K562 (cell line): Measurements from ENCODE around the gene SNCG. TPM values are rescaled to one million over a fixed set of nuclear protein-coding genes. Genes with fewer than 3 reads are reported as not detected.

Experiments used
- CBX5 ChIP-seq: IDR thresholded peaks from 2 replicates; pipeline ENCODE4 v1.6.1; 2014; ENCODE audit warnings: low read depth, borderline replicate concordance
- ETS2 ChIP-seq: IDR thresholded peaks from 2 replicates; pipeline ENCODE4 v1.6.1; 2016; ENCODE audit warnings: borderline replicate concordance, missing genetic modification characterization, mild to moderate bottlenecking, moderate library complexity, missing compliant biosample characterization; ENCODE audit not compliant: poor library complexity, severe bottlenecking
- ETV1 ChIP-seq: fragments of 450-650 bp; conservative IDR thresholded peaks from 2 replicates; pipeline ENCODE4 v1.6.1; 2016; ENCODE audit warnings: missing genetic modification characterization, control low read depth, low read depth, missing compliant biosample characterization
- FOXK2 ChIP-seq, 2 experiments: fragments of 450-650 bp; IDR thresholded peaks in 1 of 2; conservative IDR thresholded peaks in 1 of 2; 2 replicates each; pipeline ENCODE4 v1.6.1; 2016; ENCODE audit warnings: low read depth in 2 of 2, mild to moderate bottlenecking in 1 of 2
- HOXB6 ChIP-seq: fragments of 250-450 bp; sonication (Bioruptor Pico); IDR thresholded peaks from 2 replicates; pipeline ENCODE4 v1.5.1; 2022; ENCODE audit warnings: mild to moderate bottlenecking, borderline replicate concordance
- LARP7 ChIP-seq: fragments of 450-650 bp; IDR thresholded peaks from 2 replicates; pipeline ENCODE4 v1.6.1; 2016
- RBM15 ChIP-seq: fragments of 200-400 bp; formaldehyde crosslinking; IDR thresholded peaks from 2 replicates; pipeline ENCODE4 v1.6.1; 2018; ENCODE audit warnings: mild to moderate bottlenecking, low read length, moderate library complexity; ENCODE audit not compliant: insufficient read depth
- RBM39 ChIP-seq: fragments of 200-400 bp; formaldehyde crosslinking; optimal IDR thresholded peaks from 2 replicates; pipeline ENCODE3; 2018; ENCODE audit warnings: low read depth, low read length
- ZNF408 ChIP-seq: fragments of 250-450 bp; sonication (Bioruptor Pico); IDR thresholded peaks from 2 replicates; pipeline ENCODE4 v1.4.0; 2020; ENCODE audit warnings: low read depth, mild to moderate bottlenecking, moderate library complexity
- ZNF778 ChIP-seq: fragments of 450-650 bp; formaldehyde crosslinking; IDR thresholded peaks from 2 replicates; pipeline ENCODE4 v1.4.0; 2020; ENCODE audit warnings: mild to moderate bottlenecking, moderate library complexity
- polyA plus RNA-seq, 8 experiments: library from polyadenylated mRNA; depleted of rRNA in 4 of 8; stranded (reverse) in 5 of 8; unstranded in 3 of 8; fragments of >200 nt; fragmentation: Nextera tagmentation in 2 of 8; fragmentation: Illumina TruSeq in 1 of 8; extraction: Ambion mirVana in 2 of 8; extraction: Trizol in 1 of 8; gene quantifications; 2 replicates each; pipeline versions ENCODE4 v1.2.1 to v1.2.3, GENCODE V29; 2011 to 2014; ENCODE audit warnings: inconsistent platforms in 1 of 8, missing spikeins in 1 of 8
- total RNA-seq, 7 experiments: library from RNA; depleted of rRNA in 6 of 7; stranded (reverse); fragments of >200 nt in 6 of 7; fragmentation: Illumina TruSeq in 2 of 7; extraction: Trizol in 2 of 7; gene quantifications; 2 replicates each; pipeline versions ENCODE4 v1.2.1 to v1.2.3, GENCODE V29; 2011 to 2021; ENCODE audit warnings: low replicate concordance in 1 of 7
- TF ChIP-seq, protein P1 (sequence below): sonication (generic); formaldehyde crosslinking; IDR thresholded peaks from 2 replicates; pipeline ENCODE4 v1.8.0; 2023; ENCODE audit warnings: mild to moderate bottlenecking, missing genetic modification reagents
- TF ChIP-seq, protein P2 (sequence below): fragments of 450-650 bp; IDR thresholded peaks from 2 replicates; pipeline ENCODE4 v1.6.1; 2016; ENCODE audit warnings: mild to moderate bottlenecking, moderate library complexity

The SNCG gene
- total and polyA plus RNA-seq, 9 of the 15 experiments (the other 6 are each of a cell fraction or from before 2014, with no cell fraction given), result 9.8 to 146 (median 93.6) TPM

GRCh38 chr10:86960003-86960862 is 1.8 kb downstream of the SNCG start (continued):
- TF ChIP-seq ETV1 (tag) (no peak), ZNF778 (CRISPR knock-in tag) (no peak), LARP7 (no peak), HOXB6 (CRISPR knock-in tag) (no peak), CBX5 (no peak; the same call in 1 of the 2 replicates), ZNF408 (CRISPR knock-in tag) (no peak), ETS2 (tag) (no peak), RBM15 (no peak), RBM39 (no peak), FOXK2 (conservative IDR thresholded peaks at IDR 0.05 in 1 of 2, IDR thresholded peaks at IDR 0.05 in 1 of 2; ENCODE audit: low read depth in 2 of 2) (peak in 1 of 2 experiments; percentile 43; a peak in 1 of 4 replicates)
- TF ChIP-seq, protein P1, sequence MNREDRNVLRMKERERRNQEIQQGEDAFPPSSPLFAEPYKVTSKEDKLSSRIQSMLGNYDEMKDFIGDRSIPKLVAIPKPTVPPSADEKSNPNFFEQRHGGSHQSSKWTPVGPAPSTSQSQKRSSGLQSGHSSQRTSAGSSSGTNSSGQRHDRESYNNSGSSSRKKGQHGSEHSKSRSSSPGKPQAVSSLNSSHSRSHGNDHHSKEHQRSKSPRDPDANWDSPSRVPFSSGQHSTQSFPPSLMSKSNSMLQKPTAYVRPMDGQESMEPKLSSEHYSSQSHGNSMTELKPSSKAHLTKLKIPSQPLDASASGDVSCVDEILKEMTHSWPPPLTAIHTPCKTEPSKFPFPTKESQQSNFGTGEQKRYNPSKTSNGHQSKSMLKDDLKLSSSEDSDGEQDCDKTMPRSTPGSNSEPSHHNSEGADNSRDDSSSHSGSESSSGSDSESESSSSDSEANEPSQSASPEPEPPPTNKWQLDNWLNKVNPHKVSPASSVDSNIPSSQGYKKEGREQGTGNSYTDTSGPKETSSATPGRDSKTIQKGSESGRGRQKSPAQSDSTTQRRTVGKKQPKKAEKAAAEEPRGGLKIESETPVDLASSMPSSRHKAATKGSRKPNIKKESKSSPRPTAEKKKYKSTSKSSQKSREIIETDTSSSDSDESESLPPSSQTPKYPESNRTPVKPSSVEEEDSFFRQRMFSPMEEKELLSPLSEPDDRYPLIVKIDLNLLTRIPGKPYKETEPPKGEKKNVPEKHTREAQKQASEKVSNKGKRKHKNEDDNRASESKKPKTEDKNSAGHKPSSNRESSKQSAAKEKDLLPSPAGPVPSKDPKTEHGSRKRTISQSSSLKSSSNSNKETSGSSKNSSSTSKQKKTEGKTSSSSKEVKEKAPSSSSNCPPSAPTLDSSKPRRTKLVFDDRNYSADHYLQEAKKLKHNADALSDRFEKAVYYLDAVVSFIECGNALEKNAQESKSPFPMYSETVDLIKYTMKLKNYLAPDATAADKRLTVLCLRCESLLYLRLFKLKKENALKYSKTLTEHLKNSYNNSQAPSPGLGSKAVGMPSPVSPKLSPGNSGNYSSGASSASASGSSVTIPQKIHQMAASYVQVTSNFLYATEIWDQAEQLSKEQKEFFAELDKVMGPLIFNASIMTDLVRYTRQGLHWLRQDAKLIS, result no peak
- TF ChIP-seq, protein P2, sequence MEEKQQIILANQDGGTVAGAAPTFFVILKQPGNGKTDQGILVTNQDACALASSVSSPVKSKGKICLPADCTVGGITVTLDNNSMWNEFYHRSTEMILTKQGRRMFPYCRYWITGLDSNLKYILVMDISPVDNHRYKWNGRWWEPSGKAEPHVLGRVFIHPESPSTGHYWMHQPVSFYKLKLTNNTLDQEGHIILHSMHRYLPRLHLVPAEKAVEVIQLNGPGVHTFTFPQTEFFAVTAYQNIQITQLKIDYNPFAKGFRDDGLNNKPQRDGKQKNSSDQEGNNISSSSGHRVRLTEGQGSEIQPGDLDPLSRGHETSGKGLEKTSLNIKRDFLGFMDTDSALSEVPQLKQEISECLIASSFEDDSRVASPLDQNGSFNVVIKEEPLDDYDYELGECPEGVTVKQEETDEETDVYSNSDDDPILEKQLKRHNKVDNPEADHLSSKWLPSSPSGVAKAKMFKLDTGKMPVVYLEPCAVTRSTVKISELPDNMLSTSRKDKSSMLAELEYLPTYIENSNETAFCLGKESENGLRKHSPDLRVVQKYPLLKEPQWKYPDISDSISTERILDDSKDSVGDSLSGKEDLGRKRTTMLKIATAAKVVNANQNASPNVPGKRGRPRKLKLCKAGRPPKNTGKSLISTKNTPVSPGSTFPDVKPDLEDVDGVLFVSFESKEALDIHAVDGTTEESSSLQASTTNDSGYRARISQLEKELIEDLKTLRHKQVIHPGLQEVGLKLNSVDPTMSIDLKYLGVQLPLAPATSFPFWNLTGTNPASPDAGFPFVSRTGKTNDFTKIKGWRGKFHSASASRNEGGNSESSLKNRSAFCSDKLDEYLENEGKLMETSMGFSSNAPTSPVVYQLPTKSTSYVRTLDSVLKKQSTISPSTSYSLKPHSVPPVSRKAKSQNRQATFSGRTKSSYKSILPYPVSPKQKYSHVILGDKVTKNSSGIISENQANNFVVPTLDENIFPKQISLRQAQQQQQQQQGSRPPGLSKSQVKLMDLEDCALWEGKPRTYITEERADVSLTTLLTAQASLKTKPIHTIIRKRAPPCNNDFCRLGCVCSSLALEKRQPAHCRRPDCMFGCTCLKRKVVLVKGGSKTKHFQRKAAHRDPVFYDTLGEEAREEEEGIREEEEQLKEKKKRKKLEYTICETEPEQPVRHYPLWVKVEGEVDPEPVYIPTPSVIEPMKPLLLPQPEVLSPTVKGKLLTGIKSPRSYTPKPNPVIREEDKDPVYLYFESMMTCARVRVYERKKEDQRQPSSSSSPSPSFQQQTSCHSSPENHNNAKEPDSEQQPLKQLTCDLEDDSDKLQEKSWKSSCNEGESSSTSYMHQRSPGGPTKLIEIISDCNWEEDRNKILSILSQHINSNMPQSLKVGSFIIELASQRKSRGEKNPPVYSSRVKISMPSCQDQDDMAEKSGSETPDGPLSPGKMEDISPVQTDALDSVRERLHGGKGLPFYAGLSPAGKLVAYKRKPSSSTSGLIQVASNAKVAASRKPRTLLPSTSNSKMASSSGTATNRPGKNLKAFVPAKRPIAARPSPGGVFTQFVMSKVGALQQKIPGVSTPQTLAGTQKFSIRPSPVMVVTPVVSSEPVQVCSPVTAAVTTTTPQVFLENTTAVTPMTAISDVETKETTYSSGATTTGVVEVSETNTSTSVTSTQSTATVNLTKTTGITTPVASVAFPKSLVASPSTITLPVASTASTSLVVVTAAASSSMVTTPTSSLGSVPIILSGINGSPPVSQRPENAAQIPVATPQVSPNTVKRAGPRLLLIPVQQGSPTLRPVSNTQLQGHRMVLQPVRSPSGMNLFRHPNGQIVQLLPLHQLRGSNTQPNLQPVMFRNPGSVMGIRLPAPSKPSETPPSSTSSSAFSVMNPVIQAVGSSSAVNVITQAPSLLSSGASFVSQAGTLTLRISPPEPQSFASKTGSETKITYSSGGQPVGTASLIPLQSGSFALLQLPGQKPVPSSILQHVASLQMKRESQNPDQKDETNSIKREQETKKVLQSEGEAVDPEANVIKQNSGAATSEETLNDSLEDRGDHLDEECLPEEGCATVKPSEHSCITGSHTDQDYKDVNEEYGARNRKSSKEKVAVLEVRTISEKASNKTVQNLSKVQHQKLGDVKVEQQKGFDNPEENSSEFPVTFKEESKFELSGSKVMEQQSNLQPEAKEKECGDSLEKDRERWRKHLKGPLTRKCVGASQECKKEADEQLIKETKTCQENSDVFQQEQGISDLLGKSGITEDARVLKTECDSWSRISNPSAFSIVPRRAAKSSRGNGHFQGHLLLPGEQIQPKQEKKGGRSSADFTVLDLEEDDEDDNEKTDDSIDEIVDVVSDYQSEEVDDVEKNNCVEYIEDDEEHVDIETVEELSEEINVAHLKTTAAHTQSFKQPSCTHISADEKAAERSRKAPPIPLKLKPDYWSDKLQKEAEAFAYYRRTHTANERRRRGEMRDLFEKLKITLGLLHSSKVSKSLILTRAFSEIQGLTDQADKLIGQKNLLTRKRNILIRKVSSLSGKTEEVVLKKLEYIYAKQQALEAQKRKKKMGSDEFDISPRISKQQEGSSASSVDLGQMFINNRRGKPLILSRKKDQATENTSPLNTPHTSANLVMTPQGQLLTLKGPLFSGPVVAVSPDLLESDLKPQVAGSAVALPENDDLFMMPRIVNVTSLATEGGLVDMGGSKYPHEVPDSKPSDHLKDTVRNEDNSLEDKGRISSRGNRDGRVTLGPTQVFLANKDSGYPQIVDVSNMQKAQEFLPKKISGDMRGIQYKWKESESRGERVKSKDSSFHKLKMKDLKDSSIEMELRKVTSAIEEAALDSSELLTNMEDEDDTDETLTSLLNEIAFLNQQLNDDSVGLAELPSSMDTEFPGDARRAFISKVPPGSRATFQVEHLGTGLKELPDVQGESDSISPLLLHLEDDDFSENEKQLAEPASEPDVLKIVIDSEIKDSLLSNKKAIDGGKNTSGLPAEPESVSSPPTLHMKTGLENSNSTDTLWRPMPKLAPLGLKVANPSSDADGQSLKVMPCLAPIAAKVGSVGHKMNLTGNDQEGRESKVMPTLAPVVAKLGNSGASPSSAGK, result no peak; the same call in 1 of the 2 replicates
